ENCODE measurements around the gene BCAS3. TPM values are rescaled to one million over a fixed set of nuclear protein-coding genes. Genes with fewer than 3 reads are reported as not detected.

The BCAS3 gene
- total and polyA plus RNA-seq, 2 donors (not counting 1 experiment from before 2014, with no cell fraction given): 13.9 to 73.4 TPM

DNA sequence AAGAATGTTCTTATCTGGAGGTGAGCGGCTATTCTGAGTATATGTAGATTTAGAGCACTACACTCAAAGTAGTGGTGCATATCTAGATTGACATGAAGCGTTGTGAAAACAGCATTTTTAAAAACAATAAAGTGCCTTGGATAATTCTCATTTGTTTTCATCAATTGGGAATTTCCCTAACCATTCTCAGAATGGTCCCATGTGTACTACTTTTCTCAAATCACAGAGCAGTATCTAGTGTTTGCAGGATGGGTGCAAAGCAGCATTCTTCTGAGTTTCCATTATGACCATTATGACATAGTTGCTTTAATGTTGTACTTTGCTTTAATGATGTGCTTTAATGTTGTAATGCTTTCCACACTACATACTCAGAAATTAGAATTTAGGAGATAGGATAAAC is 16.2 kb upstream of the BCAS3 start:
- ChIA-PET CTCF (no interaction called here), POLR2A (no interaction called here)
- WGBS (ENCODE audit: insufficient coverage): no CpG with 5 or more reads among the region's 2 CpGs
- TF ChIP-seq, protein P1, sequence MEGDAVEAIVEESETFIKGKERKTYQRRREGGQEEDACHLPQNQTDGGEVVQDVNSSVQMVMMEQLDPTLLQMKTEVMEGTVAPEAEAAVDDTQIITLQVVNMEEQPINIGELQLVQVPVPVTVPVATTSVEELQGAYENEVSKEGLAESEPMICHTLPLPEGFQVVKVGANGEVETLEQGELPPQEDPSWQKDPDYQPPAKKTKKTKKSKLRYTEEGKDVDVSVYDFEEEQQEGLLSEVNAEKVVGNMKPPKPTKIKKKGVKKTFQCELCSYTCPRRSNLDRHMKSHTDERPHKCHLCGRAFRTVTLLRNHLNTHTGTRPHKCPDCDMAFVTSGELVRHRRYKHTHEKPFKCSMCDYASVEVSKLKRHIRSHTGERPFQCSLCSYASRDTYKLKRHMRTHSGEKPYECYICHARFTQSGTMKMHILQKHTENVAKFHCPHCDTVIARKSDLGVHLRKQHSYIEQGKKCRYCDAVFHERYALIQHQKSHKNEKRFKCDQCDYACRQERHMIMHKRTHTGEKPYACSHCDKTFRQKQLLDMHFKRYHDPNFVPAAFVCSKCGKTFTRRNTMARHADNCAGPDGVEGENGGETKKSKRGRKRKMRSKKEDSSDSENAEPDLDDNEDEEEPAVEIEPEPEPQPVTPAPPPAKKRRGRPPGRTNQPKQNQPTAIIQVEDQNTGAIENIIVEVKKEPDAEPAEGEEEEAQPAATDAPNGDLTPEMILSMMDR (IDR thresholded peaks at IDR 0.05): no peak
- no peak for TF ChIP-seq EZH2 (IDR thresholded peaks at IDR 0.05; ENCODE audit: borderline replicate concordance, insufficient read depth, low read depth, low read length, poor library complexity, severe bottlenecking)
- Histone ChIP-seq H4K20me1 (ENCODE audit: control insufficient read depth, insufficient read depth, low read length, poor library complexity, severe bottlenecking) (no peaks in the 10 kb centered on the region), H3K4me3 (ENCODE audit: control extremely low read depth in 1 of 5, extremely low read depth in 1 of 5, insufficient read depth in 1 of 5, low read depth in 2 of 5, low read length in 4 of 5) (no peak overlapping the region), H3K27me3 (replicated peaks in 1 of 4; ENCODE audit: control extremely low read depth in 1 of 4, control insufficient read depth in 3 of 4, insufficient read depth in 4 of 4, low read length in 3 of 4) (no peaks in the 10 kb centered on the region), H3K4me1 (ENCODE audit: control insufficient read depth in 2 of 2, insufficient read depth in 2 of 2, low read length in 2 of 2) (no peaks in the 10 kb centered on the region), H3K36me3 (replicated peaks in 1 of 2; ENCODE audit: control extremely low read depth in 1 of 2, control insufficient read depth in 1 of 2, extremely low read depth in 1 of 2, insufficient read depth in 2 of 2, low read length in 1 of 2) (peaks cover 5 to 32% of the 10 kb centered on the region in 2 experiments), H2AFZ (ENCODE audit: insufficient read depth, low read depth, low read length, poor library complexity, severe bottlenecking) (no peak overlapping the region), H3K27ac (ENCODE audit: low read length in 2 of 2) (no peak overlapping the region), H3K9me3 (ENCODE audit: control extremely low read depth in 1 of 3, control insufficient read depth in 2 of 3, insufficient read depth in 1 of 3, low read length in 2 of 3) (no peaks in the 10 kb centered on the region), H3K79me2 (ENCODE audit: control insufficient read depth, insufficient read depth, low read length) (peaks cover 4% of the 10 kb centered on the region), H3K4me2 (replicated peaks; ENCODE audit: low read depth, low read length, poor library complexity, severe bottlenecking) (no peak overlapping the region), H3K9ac (ENCODE audit: low read length) (no peak overlapping the region)
- no peaks in the 10 kb centered on the region for H3K9me3 Mint-ChIP-seq (ENCODE audit: insufficient read depth)
- no peaks in the 10 kb centered on the region for H3K4me1 Mint-ChIP-seq
- intact Hi-C loops (cut with micrococcal nuclease): no loop called here
- DNase-seq (no peak), ATAC-seq (ENCODE audit: low read depth) (no peak)
- no peak overlapping the region for H3K27ac Mint-ChIP-seq
- H3K27me3 Mint-ChIP-seq: no peaks in the 10 kb centered on the region
- no peak overlapping the region for H3K4me3 Mint-ChIP-seq

DNA sequence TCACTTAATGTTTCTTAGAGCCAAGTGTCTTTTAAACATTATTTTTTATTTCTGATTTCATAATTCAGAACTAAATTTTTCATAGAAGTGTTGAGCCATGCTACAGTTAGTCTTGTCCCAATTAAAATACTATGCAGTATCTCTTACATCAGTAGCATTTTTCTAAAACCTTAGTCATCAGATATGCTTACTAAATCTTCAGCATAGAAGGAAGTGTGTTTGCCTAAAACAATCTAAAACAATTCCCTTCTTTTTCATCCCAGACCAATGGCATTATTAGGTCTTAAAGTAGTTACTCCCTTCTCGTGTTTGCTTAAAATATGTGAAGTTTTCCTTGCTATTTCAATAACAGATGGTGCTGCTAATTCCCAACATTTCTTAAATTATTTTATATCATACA is 13.6 kb upstream of the BCAS3 start:
- H3K4me1 Mint-ChIP-seq: no peaks in the 10 kb centered on the region
- WGBS (ENCODE audit: insufficient coverage): no CpG with 5 or more reads among the region's 1 CpG
- peaks cover 2 to 17% of the 10 kb centered on the region in 2 experiments for H3K36me3 ChIP-seq (replicated peaks in 1 of 2; ENCODE audit: control extremely low read depth in 1 of 2, control insufficient read depth in 1 of 2, extremely low read depth in 1 of 2, insufficient read depth in 2 of 2, low read length in 1 of 2)
- no peaks in the 10 kb centered on the region for H3K27me3 Mint-ChIP-seq
- ATAC-seq (ENCODE audit: low read depth) (no peak), DNase-seq (no peak)
- H3K4me1 ChIP-seq (ENCODE audit: control insufficient read depth in 2 of 2, insufficient read depth in 2 of 2, low read length in 2 of 2): no peaks in the 10 kb centered on the region
- H3K4me2 ChIP-seq (replicated peaks; ENCODE audit: low read depth, low read length, poor library complexity, severe bottlenecking): no peak overlapping the region
- no peak overlapping the region for H3K4me3 ChIP-seq (ENCODE audit: control extremely low read depth in 1 of 5, extremely low read depth in 1 of 5, insufficient read depth in 1 of 5, low read depth in 2 of 5, low read length in 4 of 5)
- no peaks in the 10 kb centered on the region for H3K79me2 ChIP-seq (ENCODE audit: control insufficient read depth, insufficient read depth, low read length)
- no peak overlapping the region for H2AFZ ChIP-seq (ENCODE audit: insufficient read depth, low read depth, low read length, poor library complexity, severe bottlenecking)
- ChIA-PET CTCF (no interaction called here), POLR2A (no interaction called here)
- H3K27ac ChIP-seq (ENCODE audit: low read length in 2 of 2): no peak overlapping the region
- intact Hi-C loops (cut with micrococcal nuclease): no loop called here
- no peaks in the 10 kb centered on the region for H3K9me3 Mint-ChIP-seq (ENCODE audit: insufficient read depth)
- no peaks in the 10 kb centered on the region for H4K20me1 ChIP-seq (ENCODE audit: control insufficient read depth, insufficient read depth, low read length, poor library complexity, severe bottlenecking)
- H3K9me3 ChIP-seq (ENCODE audit: control extremely low read depth in 1 of 3, control insufficient read depth in 2 of 3, insufficient read depth in 1 of 3, low read length in 2 of 3): no peaks in the 10 kb centered on the region
- no peaks in the 10 kb centered on the region for H3K27me3 ChIP-seq (replicated peaks in 1 of 4; ENCODE audit: control extremely low read depth in 1 of 4, control insufficient read depth in 3 of 4, insufficient read depth in 4 of 4, low read length in 3 of 4)
- TF ChIP-seq EZH2 (IDR thresholded peaks at IDR 0.05; ENCODE audit: borderline replicate concordance, insufficient read depth, low read depth, low read length, poor library complexity, severe bottlenecking): no peak
- TF ChIP-seq, protein P1 (IDR thresholded peaks at IDR 0.05): no peak
- no peak overlapping the region for H3K27ac Mint-ChIP-seq
- no peak overlapping the region for H3K4me3 Mint-ChIP-seq
- H3K9ac ChIP-seq (ENCODE audit: low read length): no peak overlapping the region
